ENCODE results near the gene RBM38. TPM values are rescaled to one million over a fixed set of nuclear protein-coding genes. Genes with fewer than 3 reads are reported as not detected.

The RBM38 gene
- total RNA-seq, 1 experiment from 2014 or later, result 56.5 TPM

DNA sequence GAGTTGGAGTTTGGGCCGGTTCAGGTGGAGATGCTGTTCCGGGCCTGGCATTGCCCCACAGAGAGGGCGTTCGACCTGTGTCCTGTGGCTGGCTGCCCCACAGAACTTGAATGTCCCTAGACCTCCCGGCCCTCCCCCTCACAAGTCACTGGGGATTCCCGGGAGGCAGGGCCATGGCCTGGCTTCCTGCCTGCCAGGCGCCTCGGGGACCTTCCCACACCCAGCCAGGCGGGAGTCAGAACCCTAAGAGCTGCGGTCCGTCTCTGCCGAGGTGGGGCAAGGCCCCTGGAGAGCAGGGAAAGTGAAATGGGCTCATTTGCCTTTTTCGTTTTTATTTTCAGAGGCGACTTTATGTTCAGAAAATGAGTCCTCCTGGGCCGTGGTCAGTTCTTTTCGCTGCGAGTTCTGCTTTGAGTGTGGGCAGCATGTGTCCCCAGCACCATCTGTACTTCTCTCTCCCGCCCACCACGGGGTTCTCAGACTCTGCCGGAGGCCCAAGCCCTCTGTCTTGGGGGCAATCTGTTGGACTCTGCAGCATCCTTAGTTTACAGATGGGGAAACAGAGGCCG, 8.5 kb downstream of the RBM38 start:
- no peaks in the 10 kb centered on the region for H3K27me3 ChIP-seq (ENCODE audit: low read length)
- no peak overlapping the region for H3K4me3 ChIP-seq (ENCODE audit: low read length)
- ATAC-seq (no peak), DNase-seq (no peak)
- H3K4me1 ChIP-seq (ENCODE audit: insufficient read depth, low read length), result no peaks in the 10 kb centered on the region
- peaks cover 14% of the 10 kb centered on the region for H3K79me2 ChIP-seq (ENCODE audit: low read length)
- H3F3A ChIP-seq (ENCODE audit: low read length, unreplicated experiment), result no peaks in the 10 kb centered on the region
- peaks cover 51% of the 10 kb centered on the region; the same call in 1 of the 2 replicates for H3K36me3 ChIP-seq (ENCODE audit: low read depth, low read length)
- H2AFZ ChIP-seq (ENCODE audit: low read length), result no peak overlapping the region
- H3K27ac ChIP-seq (ENCODE audit: low read length), result no peak overlapping the region
- CTCF ChIA-PET, result no interaction called here
- intact Hi-C loops (cut with micrococcal nuclease), result no loop called here
- H3K9ac ChIP-seq (ENCODE audit: low read length), result no peak overlapping the region
- no peaks in the 10 kb centered on the region for H3K9me3 ChIP-seq (ENCODE audit: low read length)
- no peaks in the 10 kb centered on the region for H3K9me2 ChIP-seq (replicated peaks; ENCODE audit: low read length)
- POLR2A ChIA-PET (ENCODE audit: unreplicated experiment), result no interaction called here
- no peak overlapping the region for H3K4me2 ChIP-seq (ENCODE audit: low read length)
- no TSS peak for BruUV-seq (replicated peaks)
- no peak for TF ChIP-seq EZH2 (IDR thresholded peaks at IDR 0.05; ENCODE audit: low read length, unreplicated experiment)
- TF ChIP-seq, protein P1, sequence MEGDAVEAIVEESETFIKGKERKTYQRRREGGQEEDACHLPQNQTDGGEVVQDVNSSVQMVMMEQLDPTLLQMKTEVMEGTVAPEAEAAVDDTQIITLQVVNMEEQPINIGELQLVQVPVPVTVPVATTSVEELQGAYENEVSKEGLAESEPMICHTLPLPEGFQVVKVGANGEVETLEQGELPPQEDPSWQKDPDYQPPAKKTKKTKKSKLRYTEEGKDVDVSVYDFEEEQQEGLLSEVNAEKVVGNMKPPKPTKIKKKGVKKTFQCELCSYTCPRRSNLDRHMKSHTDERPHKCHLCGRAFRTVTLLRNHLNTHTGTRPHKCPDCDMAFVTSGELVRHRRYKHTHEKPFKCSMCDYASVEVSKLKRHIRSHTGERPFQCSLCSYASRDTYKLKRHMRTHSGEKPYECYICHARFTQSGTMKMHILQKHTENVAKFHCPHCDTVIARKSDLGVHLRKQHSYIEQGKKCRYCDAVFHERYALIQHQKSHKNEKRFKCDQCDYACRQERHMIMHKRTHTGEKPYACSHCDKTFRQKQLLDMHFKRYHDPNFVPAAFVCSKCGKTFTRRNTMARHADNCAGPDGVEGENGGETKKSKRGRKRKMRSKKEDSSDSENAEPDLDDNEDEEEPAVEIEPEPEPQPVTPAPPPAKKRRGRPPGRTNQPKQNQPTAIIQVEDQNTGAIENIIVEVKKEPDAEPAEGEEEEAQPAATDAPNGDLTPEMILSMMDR (conservative IDR thresholded peaks at IDR 0.05; ENCODE audit: low read depth, low read length), result no peak
- TF ChIP-seq EZH2phosphoT487 (IDR thresholded peaks at IDR 0.05; ENCODE audit: borderline replicate concordance, low read length), result no peak
- H4K20me1 ChIP-seq (ENCODE audit: low read length), result no peaks in the 10 kb centered on the region

DNA sequence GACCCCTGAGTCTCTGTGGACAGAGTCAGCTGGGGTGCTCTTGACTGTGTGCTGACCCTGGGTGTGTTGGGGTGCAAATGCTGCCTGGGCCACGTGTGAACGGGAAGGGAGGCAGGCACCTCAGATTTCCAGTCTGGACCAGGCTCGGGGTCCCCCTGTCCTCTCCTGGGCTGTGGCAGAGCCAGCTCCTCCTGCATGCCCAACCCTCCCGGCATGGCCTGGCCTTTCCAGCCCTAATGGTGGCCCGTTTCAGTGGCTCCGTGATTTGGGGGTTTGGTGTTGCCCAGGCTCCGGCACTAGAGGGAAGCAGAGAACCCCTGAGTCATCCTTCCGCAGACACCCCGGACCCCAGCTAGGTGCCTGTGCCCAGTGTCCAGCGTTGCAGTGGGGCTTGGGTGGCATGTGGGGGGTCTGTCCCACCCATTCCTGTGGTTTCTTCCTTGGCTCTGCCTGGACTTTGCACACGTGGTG, 9.1 kb downstream of the RBM38 start:
- peaks cover 50% of the 10 kb centered on the region; the same call in 1 of the 2 replicates for H3K36me3 ChIP-seq (ENCODE audit: low read depth, low read length)
- TF ChIP-seq EZH2 (IDR thresholded peaks at IDR 0.05; ENCODE audit: low read length, unreplicated experiment), result no peak
- TF ChIP-seq, protein P1 (conservative IDR thresholded peaks at IDR 0.05; ENCODE audit: low read depth, low read length), result no peak
- no peak for TF ChIP-seq EZH2phosphoT487 (IDR thresholded peaks at IDR 0.05; ENCODE audit: borderline replicate concordance, low read length)
- H3K9me2 ChIP-seq (replicated peaks; ENCODE audit: low read length), result no peaks in the 10 kb centered on the region
- no peaks in the 10 kb centered on the region for H4K20me1 ChIP-seq (ENCODE audit: low read length)
- no TSS peak for BruUV-seq (replicated peaks)
- no peak overlapping the region for H3K4me2 ChIP-seq (ENCODE audit: low read length)
- no peaks in the 10 kb centered on the region for H3K27me3 ChIP-seq (ENCODE audit: low read length)
- no peaks in the 10 kb centered on the region for H3K4me1 ChIP-seq (ENCODE audit: insufficient read depth, low read length)
- H2AFZ ChIP-seq (ENCODE audit: low read length), result no peak overlapping the region
- peaks cover 10% of the 10 kb centered on the region for H3K79me2 ChIP-seq (ENCODE audit: low read length)
- H3K9me3 ChIP-seq (ENCODE audit: low read length), result no peaks in the 10 kb centered on the region
- ATAC-seq (no peak), DNase-seq (no peak)
- H3F3A ChIP-seq (ENCODE audit: low read length, unreplicated experiment), result no peaks in the 10 kb centered on the region
- intact Hi-C loops (cut with micrococcal nuclease), result no loop called here
- no peak overlapping the region for H3K27ac ChIP-seq (ENCODE audit: low read length)
- ChIA-PET POLR2A (ENCODE audit: unreplicated experiment) (no interaction called here), CTCF (no interaction called here)
- no peak overlapping the region for H3K4me3 ChIP-seq (ENCODE audit: low read length)
- no peak overlapping the region for H3K9ac ChIP-seq (ENCODE audit: low read length)

DNA sequence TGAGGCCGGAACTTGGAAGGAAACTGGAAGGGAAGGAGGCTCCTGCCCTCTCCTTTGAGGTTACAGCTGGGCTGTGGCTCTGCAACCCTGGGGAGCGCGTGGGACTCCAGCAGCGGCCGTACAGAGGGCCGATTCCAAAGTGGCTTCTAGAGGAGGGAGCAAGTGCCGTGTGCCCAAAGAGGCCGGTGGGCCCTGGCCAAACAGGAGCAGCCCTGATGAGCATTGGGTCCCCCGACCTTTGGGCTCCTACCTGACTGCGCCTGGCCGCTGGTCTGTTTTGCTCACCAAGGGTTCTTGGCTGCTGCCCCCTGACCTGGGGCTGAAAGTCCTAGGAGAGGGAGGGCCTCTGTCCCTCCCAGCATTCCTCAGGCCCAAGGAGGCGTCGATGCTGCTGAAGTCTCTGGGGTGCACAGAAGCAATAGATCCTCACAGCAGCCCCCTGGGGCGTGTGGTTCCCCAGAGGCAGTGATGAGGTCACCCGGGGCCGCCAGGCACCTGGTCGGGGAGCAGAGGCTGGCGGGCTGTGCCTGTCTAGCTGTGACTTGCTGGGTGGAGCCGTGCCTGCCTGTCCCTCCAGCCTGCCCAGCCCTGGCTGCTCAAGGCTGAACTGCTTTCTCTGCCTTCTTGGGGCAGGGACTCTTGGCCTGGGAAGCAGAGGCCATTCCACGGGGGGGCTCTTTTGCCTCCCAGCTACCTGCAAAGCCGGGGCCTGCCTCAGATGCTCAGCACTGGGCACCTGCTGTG, 9.8 kb downstream of the RBM38 start:
- DNase-seq (no peak), ATAC-seq (no peak)
- Histone ChIP-seq H3K4me2 (ENCODE audit: low read length) (no peak overlapping the region), H3K9me3 (ENCODE audit: low read length) (no peaks in the 10 kb centered on the region), H3K4me1 (ENCODE audit: insufficient read depth, low read length) (no peaks in the 10 kb centered on the region), H3K4me3 (ENCODE audit: low read length) (no peak overlapping the region), H4K20me1 (ENCODE audit: low read length) (no peaks in the 10 kb centered on the region), H3K9ac (ENCODE audit: low read length) (no peak overlapping the region), H3K79me2 (ENCODE audit: low read length) (peaks cover 10% of the 10 kb centered on the region), H3K27me3 (ENCODE audit: low read length) (no peaks in the 10 kb centered on the region), H3F3A (ENCODE audit: low read length, unreplicated experiment) (no peaks in the 10 kb centered on the region), H3K9me2 (replicated peaks; ENCODE audit: low read length) (no peaks in the 10 kb centered on the region), H3K36me3 (ENCODE audit: low read depth, low read length) (peaks cover 47% of the 10 kb centered on the region; the same call in 1 of the 2 replicates), H3K27ac (ENCODE audit: low read length) (no peak overlapping the region), H2AFZ (ENCODE audit: low read length) (no peak overlapping the region)
- intact Hi-C loops (cut with micrococcal nuclease), result no loop called here
- TF ChIP-seq, protein P1 (conservative IDR thresholded peaks at IDR 0.05; ENCODE audit: low read depth, low read length), result no peak
- TF ChIP-seq EZH2 (IDR thresholded peaks at IDR 0.05; ENCODE audit: low read length, unreplicated experiment) (no peak), EZH2phosphoT487 (IDR thresholded peaks at IDR 0.05; ENCODE audit: borderline replicate concordance, low read length) (no peak)
- no TSS peak for BruUV-seq (replicated peaks)
- ChIA-PET CTCF (no interaction called here), POLR2A (ENCODE audit: unreplicated experiment) (no interaction called here)

Measured in PC-3 (cell line).